CD14-positive monocyte (primary cell): ENCODE data around the gene NUDCD3. TPM values are rescaled to one million over a fixed set of nuclear protein-coding genes. Genes with fewer than 3 reads are reported as not detected.

Experiments
- DNase-seq, 3 donors: peaks; one replicate each; pipeline ENCODE4 v3.0.0-alpha.2; 2011 to 2022
- H2AFZ ChIP-seq: 2 replicates; pipeline ENCODE4 v1.6.0; 2012; ENCODE audit warnings: mild to moderate bottlenecking, low read depth, low read length, inconsistent platforms; ENCODE audit not compliant: insufficient read depth, poor library complexity, severe bottlenecking
- H3K27ac ChIP-seq, 2 donors: 1 replicate in 1 of 2; 2 replicates in 1 of 2; pipeline ENCODE4 v1.5.1; 2012 to 2013; ENCODE audit warnings: low read length in 2 of 2, control low read depth in 1 of 2, inconsistent platforms in 1 of 2, low read depth in 1 of 2, mild to moderate bottlenecking in 1 of 2
- H3K27me3 ChIP-seq, 2 donors: one replicate each; pipeline versions ENCODE4 v1.6.0 to v1.6.1; 2011 to 2013; ENCODE audit warnings: low read length in 2 of 2; ENCODE audit not compliant: control insufficient read depth in 2 of 2, insufficient read depth in 2 of 2
- H3K36me3 ChIP-seq, 2 donors: replicated peaks in 1 of 2; 1 replicate in 1 of 2; 2 replicates in 1 of 2; pipeline versions ENCODE4 v1.5.1 to v1.6.1; 2012 to 2013; ENCODE audit warnings: low read length in 2 of 2, control low read depth in 1 of 2, inconsistent platforms in 1 of 2, mild to moderate bottlenecking in 1 of 2; ENCODE audit not compliant: insufficient read depth in 2 of 2, control insufficient read depth in 1 of 2
- H3K4me1 ChIP-seq, 2 donors: 1 replicate in 1 of 2; 2 replicates in 1 of 2; pipeline versions ENCODE4 v1.5.1 to v1.6.1; 2012 to 2013; ENCODE audit warnings: low read length in 2 of 2, control low read depth in 1 of 2, inconsistent platforms in 1 of 2, mild to moderate bottlenecking in 1 of 2, moderate library complexity in 1 of 2; ENCODE audit not compliant: insufficient read depth in 2 of 2, control insufficient read depth in 1 of 2
- H3K4me2 ChIP-seq: replicated peaks from 2 replicates; pipeline ENCODE3; 2012; ENCODE audit warnings: low read length, moderate library complexity, mild to moderate bottlenecking; ENCODE audit not compliant: poor library complexity, severe bottlenecking; ENCODE audit errors: extremely low read depth
- H3K4me3 ChIP-seq, 3 experiments: fragments of 200-600 bp in 1 of 3; sonication (generic) in 1 of 3; replicated peaks in 1 of 3; 1 replicate in 2 of 3; 2 replicates in 1 of 3; pipeline ENCODE4 v1.5.1; 2011 to 2013; ENCODE audit warnings: low read length in 3 of 3, mild to moderate bottlenecking in 3 of 3, control low read depth in 2 of 3, low read depth in 2 of 3, inconsistent platforms in 1 of 3, moderate library complexity in 1 of 3
- H3K79me2 ChIP-seq: 2 replicates; pipeline ENCODE4 v1.6.0; 2012; ENCODE audit warnings: mild to moderate bottlenecking, control low read depth, inconsistent platforms, low read length, moderate library complexity; ENCODE audit not compliant: insufficient read depth
- H3K9ac ChIP-seq: 2 replicates; pipeline ENCODE4 v1.6.0; 2017; ENCODE audit warnings: low read length, mild to moderate bottlenecking; ENCODE audit not compliant: insufficient read depth, poor library complexity, severe bottlenecking
- H3K9me3 ChIP-seq, 2 donors: replicated peaks in 1 of 2; 1 replicate in 1 of 2; 2 replicates in 1 of 2; pipeline versions ENCODE4 v1.5.1 to v1.6.1; 2012 to 2013; ENCODE audit warnings: low read length in 2 of 2, control low read depth in 1 of 2; ENCODE audit not compliant: control insufficient read depth in 1 of 2, insufficient read depth in 1 of 2
- H4K20me1 ChIP-seq: 2 replicates; pipeline ENCODE4 v1.6.0; 2012; ENCODE audit warnings: mild to moderate bottlenecking, low read length, control low read depth, moderate library complexity; ENCODE audit not compliant: insufficient read depth
- H3K27ac Mint-ChIP-seq, 7 donors: one replicate each; pipeline ENCODE4 v1.8.0; 2020; ENCODE audit warnings: mild to moderate bottlenecking in 7 of 7, mixed read lengths in 7 of 7, moderate library complexity in 6 of 7, inconsistent platforms in 2 of 7
- H3K27me3 Mint-ChIP-seq, 3 donors: one replicate each; pipeline ENCODE4 v1.8.0; 2021 to 2022; ENCODE audit warnings: low read depth in 3 of 3, mild to moderate bottlenecking in 3 of 3, mixed read lengths in 3 of 3, moderate library complexity in 3 of 3, inconsistent platforms in 1 of 3
- H3K36me3 Mint-ChIP-seq, 2 donors: one replicate each; pipeline ENCODE4 v1.8.0; 2020; ENCODE audit warnings: mixed read lengths in 2 of 2, inconsistent platforms in 1 of 2, mild to moderate bottlenecking in 1 of 2
- H3K4me1 Mint-ChIP-seq: one replicate; pipeline ENCODE4 v1.8.0; 2020; ENCODE audit warnings: mild to moderate bottlenecking, mixed read lengths
- H3K4me3 Mint-ChIP-seq, 2 donors: one replicate each; pipeline ENCODE4 v1.8.0; 2020; ENCODE audit warnings: mild to moderate bottlenecking in 2 of 2, mixed read lengths in 2 of 2, moderate library complexity in 1 of 2
- H3K9me3 Mint-ChIP-seq, 7 donors: one replicate each; pipeline ENCODE4 v1.8.0; 2020 to 2022; ENCODE audit warnings: mixed read lengths in 7 of 7, mild to moderate bottlenecking in 6 of 7, moderate library complexity in 6 of 7, inconsistent platforms in 2 of 7
- CTCF ChIP-seq: fragments of 200-600 bp; IDR thresholded peaks from one replicate; pipeline ENCODE4 v1.8.0; 2022; ENCODE audit warnings: antibody characterized with exemption, mild to moderate bottlenecking
- WGBS: methylation state at CpG from one replicate; pipeline ENCODE4 v1.1.5; 2013; ENCODE audit warnings: missing lambda C conversion rate; ENCODE audit not compliant: insufficient coverage; 5-methylcytosine and 5-hydroxymethylcytosine counted together
- intact Hi-C, 2 donors: fragments of 100-400 bp; cut with micrococcal nuclease; formaldehyde crosslinking; loops; one replicate each; pipeline versions ENCODE4 v1.15.0 to v1.15.1; 2023
- polyA plus RNA-seq, 3 donors: library from polyadenylated mRNA; depleted of rRNA in 1 of 3; unstranded in 2 of 3; stranded (reverse) in 1 of 3; fragments of 300-500 nt in 2 of 3; fragments of >200 nt in 1 of 3; fragmentation: Illumina TruSeq in 2 of 3; gene quantifications; 1 replicate in 2 of 3; 2 replicates in 1 of 3; pipeline ENCODE4 v1.2.3, GENCODE V29; 2012 to 2021

Gene NUDCD3
- polyA plus RNA-seq, 3 donors = 13.6 to 26.5 (median 21.6) TPM

- intact Hi-C loops = no loop called here
- H3K27ac Mint-ChIP-seq = no peak overlapping the region
- Histone ChIP-seq H3K27ac (no peak overlapping the region), H3K9ac (no peak overlapping the region), H3K79me2 (peaks cover 50% of the 10 kb centered on the region), H3K4me1 (no peaks in the 10 kb centered on the region), H3K9me3 (no peaks in the 10 kb centered on the region), H3K4me3 (no peak overlapping the region), H3K27me3 (no peaks in the 10 kb centered on the region), H2AFZ (no peak overlapping the region), H3K4me2 (no peak overlapping the region), H3K36me3 (peaks cover 44 to 94% of the 10 kb centered on the region in 2 donors), H4K20me1 (peaks cover 37% of the 10 kb centered on the region)
- peaks cover 6% of the 10 kb centered on the region for H3K4me1 Mint-ChIP-seq
- DNase-seq = no peak
- 100% methylated on average over 1 of the region's 4 CpGs for WGBS
- H3K4me3 Mint-ChIP-seq = no peak overlapping the region
- no peaks in the 10 kb centered on the region for H3K27me3 Mint-ChIP-seq
- H3K9me3 Mint-ChIP-seq = peaks cover 0 to 1% (median 0%) of the 10 kb centered on the region in 7 donors
- peaks cover 63 to 85% of the 10 kb centered on the region in 2 donors for H3K36me3 Mint-ChIP-seq
- no peak for TF ChIP-seq CTCF
Measured at GRCh38 chr7:44469461-44470134, 20.9 kb downstream of the NUDCD3 start.

GRCh38 chr7:44467217-44467548 lies 23.3 kb downstream of the NUDCD3 start:
- H3K4me1 ChIP-seq = no peaks in the 10 kb centered on the region
- H3K27me3 ChIP-seq = no peaks in the 10 kb centered on the region
- Mint-ChIP-seq H3K27me3 (no peaks in the 10 kb centered on the region), H3K4me1 (peaks cover 8% of the 10 kb centered on the region), H3K27ac (no peak overlapping the region), H3K9me3 (peaks cover 0 to 1% (median 0%) of the 10 kb centered on the region in 7 donors), H3K4me3 (no peak overlapping the region), H3K36me3 (peaks cover 56 to 74% of the 10 kb centered on the region in 2 donors)
- H4K20me1 ChIP-seq = peaks cover 46% of the 10 kb centered on the region
- H2AFZ ChIP-seq = no peak overlapping the region
- no peaks in the 10 kb centered on the region for H3K9me3 ChIP-seq
- no peak overlapping the region for H3K9ac ChIP-seq
- H3K4me2 ChIP-seq = no peak overlapping the region
- intact Hi-C loops = no loop called here
- peaks cover 46 to 83% of the 10 kb centered on the region in 2 donors for H3K36me3 ChIP-seq
- H3K4me3 ChIP-seq = no peak overlapping the region
- no peak for DNase-seq
- H3K79me2 ChIP-seq = peaks cover 49% of the 10 kb centered on the region
- TF ChIP-seq CTCF = no peak
- H3K27ac ChIP-seq = no peak overlapping the region
- WGBS = 100% methylated on average over 3 of the region's 4 CpGs
